GM18505 (cell line): ENCODE measurements around the gene SPEG.

Experiments used
- ATAC-seq: cut with Tn5 transposase; IDR thresholded peaks from one replicate; pipeline ENCODE4 v1.9.1; 2021; ENCODE audit not compliant: unreplicated experiment
- POLR2A ChIP-seq: IDR thresholded peaks from 4 replicates; pipeline ENCODE4 v1.6.1; 2011; ENCODE audit warnings: borderline replicate concordance; ENCODE audit not compliant: insufficient read depth, insufficient read length; ENCODE audit errors: extremely low read depth

The SPEG gene

GRCh38 chr2:219525533-219526232 is 91.0 kb downstream of the SPEG start:
- TF ChIP-seq POLR2A = no peak
- ATAC-seq = no peak

GRCh38 chr2:219526320-219527075 is 91.9 kb downstream of the SPEG start:
- ATAC-seq = no peak
- no peak for TF ChIP-seq POLR2A

GRCh38 chr2:219527076-219527394 is 92.4 kb downstream of the SPEG start:
- no peak for ATAC-seq
- TF ChIP-seq POLR2A = no peak

GRCh38 chr2:219527472-219527871 is 92.8 kb downstream of the SPEG start:
- ATAC-seq = no peak
- no peak for TF ChIP-seq POLR2A

GRCh38 chr2:219530048-219530963 is 95.7 kb downstream of the SPEG start:
- no peak for TF ChIP-seq POLR2A

GRCh38 chr2:219531639-219532377 is 97.2 kb downstream of the SPEG start:
- TF ChIP-seq POLR2A = no peak
- no peak for ATAC-seq

More at GRCh38 chr2:219530048-219530963, 95.7 kb downstream of the SPEG start:
- no peak for ATAC-seq

GRCh38 chr2:219532378-219532649 is 97.7 kb downstream of the SPEG start:
- no peak for TF ChIP-seq POLR2A

GRCh38 chr2:219533930-219534661 is 99.5 kb downstream of the SPEG start:
- TF ChIP-seq POLR2A = no peak
- no peak for ATAC-seq

More at GRCh38 chr2:219532378-219532649, 97.7 kb downstream of the SPEG start:
- no peak for ATAC-seq

GRCh38 chr2:219536425-219536824 is 101.8 kb downstream of the SPEG start:
- TF ChIP-seq POLR2A = no peak
- no peak for ATAC-seq

- TF ChIP-seq POLR2A = no peak
- ATAC-seq = no peak
Measured at GRCh38 chr2:219536967-219537366, 102.3 kb downstream of the SPEG start.

GRCh38 chr2:219537657-219538488 is 103.2 kb downstream of the SPEG start:
- TF ChIP-seq POLR2A = no peak
- ATAC-seq = no peak
